Stimulated activated CD8-positive, alpha-beta memory T cell treated with anti-CD3 and anti-CD28 coated beads, Interleukin-7, amount 100 ng/mL, for 1 hour (primary cell): ENCODE data around the gene DNMT3A.

Experiments used
- DNase-seq, 2 donors: peaks; one replicate each; pipeline ENCODE4 v3.0.0-alpha.2; 2020; ENCODE audit warnings: low read depth in 2 of 2

DNMT3A gene

DNA sequence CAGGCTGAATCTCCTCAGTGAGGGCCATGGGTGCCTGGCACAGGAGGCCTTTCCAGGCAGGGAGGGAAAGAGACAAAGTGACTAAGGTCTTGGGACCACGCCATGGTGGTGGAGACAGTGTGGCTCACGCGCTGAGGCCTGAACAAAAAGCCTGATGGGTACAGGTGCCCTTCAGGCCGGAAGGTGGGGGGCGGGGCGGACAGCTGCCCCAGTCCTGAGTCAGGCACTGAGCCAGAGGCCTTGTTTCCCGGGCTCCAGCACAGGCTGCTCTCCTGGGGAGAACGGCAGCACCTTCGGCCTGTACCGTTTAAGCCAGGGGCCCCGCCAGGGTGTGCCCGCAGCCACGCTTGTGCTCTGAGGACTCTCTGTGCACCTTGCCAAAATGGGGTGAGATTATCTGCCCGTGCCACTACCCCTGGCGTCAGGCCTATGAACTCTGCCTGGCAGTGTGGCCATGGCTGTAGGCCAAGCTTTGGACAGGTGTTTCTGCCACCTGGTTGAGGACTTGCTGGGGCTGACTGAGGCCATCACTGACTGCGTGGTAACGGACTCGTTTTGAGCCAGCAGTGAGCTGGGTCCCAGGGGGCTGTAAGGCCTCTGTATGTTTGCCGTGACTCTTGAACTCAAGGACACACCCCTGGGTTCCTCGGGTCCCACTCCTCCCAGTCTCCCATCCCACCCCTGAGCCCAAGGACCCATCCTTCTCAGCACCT is 31.7 kb upstream of the DNMT3A start:
- no peak for DNase-seq

DNA sequence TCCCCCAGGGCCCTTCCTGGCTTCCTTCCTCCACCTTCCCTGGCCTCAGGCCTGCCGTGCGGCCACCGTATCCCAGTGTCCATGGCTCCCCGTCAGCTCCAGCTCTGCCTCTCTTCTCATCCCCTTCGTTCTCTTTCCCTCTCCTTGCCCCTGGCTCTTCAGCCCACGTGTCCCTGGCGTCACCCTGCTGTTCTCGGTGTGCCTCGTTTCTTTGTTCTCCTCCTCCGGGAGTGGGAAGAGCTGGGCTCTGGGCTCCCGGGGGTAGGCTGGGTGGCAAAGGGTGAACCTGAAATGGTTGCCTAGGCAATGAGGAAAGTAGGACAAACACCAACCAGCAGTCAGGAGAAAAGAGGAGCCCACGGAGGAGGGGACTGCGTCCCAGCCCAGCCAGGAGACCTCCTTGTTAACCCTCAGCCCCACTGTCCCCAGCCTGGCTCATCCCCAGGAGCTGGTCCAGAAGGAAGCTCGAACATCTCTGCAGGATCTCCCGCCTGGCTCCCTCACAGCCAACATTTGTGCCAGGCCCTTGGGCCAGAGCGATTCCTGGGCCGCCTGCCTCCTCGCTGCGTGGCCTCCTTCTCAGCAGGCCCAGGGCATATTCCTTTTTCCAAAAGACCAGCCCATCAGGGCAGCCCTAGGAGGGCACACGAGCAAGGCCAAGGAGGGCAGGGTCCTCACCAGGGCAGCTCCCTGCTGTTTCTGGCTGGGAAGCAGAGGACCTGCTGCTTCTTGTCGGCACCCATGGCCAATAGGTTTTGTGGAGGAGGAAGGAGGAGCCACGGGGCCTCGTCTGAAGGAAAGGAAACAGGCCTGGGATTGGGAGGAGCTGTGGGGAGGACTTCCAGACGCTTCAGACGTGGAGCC is 30.9 kb upstream of the DNMT3A start:
- DNase-seq, result no peak

DNA sequence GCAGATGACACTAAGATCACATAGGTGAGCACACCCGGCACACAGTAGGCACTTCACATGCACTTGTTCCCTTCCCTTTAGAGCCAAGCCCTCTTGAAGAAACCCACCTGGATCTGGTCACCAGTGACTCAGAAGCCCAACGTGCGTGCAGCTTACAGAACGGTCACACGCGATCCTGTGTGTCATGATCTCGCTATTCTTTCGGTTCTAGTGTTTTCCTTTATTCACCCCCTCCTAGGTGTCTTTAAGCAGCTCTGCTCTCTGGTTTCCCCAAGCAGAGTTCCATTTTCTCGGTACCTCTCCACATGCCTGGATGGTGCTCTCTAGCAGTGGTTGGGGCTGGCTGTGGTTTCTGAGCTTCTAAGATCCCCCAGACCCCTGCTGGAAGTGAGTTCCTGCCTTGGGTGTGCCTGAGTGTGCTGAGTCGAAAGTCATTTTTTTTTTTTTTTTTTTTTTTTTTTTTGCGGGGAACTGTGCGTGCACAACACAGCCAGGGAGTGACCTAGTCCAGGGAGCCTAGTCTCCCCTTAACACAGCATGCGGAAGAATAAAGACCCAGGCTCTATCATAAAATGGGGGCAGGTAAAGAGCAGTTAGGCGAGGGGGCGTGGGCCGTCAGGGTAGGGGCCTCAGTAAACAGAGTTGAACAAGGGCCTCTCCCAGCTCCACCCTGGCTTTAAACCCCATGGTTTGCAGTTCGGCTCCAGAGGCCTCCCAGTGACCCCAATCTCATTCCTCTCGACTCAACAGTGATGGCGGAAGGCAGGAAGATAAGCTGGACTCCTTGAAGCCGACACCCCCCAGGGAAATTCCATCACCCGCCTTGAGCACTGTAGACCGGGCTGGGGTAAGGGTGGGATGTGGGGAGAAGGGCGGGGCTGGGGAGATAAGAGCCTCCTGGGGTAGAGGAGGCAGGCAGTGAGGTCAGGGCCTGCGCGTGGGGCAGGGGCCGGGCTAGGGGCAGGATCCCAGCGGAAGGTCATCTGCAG is 29.8 kb upstream of the DNMT3A start:
- DNase-seq, result no peak

DNA sequence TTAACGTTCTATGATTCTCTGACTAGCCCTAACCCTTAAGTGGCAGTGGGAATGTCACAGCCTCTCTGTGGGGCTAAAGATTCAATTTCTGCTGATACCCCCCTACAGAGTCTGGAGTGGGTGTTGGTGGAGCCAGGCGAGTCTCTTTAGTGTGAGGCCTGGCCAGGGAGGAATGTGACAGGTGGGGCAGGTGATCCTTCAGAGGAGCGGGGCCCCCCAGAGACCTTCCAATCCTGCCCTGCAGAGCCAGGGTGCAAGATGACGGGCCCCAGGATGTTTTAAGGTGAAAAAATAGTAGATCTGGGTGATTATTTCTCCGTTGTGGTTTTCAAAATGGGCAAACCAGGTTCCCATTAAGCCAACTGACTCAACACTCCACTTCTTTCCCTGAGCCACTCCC is 28.2 kb upstream of the DNMT3A start:
- DNase-seq, result no peak

DNA sequence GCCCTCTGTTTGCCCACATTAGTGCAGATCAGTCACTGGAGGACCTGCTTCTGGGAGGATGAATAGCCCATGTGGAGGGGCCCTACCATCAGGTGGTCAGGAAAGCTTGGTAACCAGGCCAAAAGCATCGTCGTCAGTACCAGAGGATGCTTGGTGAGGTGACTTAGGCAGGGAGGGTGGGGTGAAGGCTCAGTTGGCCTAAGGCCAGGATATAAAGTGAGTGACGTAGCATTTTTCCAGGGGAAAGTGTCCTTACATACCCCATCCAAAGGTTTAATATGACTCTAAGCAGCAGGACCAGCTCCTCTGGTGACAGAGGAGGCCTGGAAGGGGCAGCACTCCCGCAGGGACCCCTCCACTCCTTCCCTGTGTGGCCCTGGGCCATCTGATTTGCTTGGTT is 27.7 kb upstream of the DNMT3A start:
- DNase-seq, result no peak

DNA sequence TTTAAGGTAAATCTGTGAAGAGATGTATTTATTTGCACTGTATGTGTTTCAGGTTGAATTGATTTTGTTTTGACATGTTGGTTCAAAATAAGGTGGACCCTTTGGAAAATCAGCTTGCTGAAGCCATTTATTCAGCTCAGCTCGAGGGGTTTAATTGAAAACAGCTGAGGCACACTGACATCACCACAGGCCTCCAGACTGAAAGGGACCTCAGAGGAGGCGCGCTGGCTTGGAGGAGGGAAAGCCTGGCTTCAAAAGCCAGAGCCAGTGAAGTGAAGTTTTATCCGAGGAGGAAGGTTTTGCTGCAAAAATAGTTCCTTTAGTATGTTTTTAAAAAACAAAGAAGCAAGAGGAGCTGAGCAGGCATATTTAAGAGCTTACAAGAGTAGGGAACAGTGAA is 26.9 kb upstream of the DNMT3A start:
- no peak for DNase-seq

DNA sequence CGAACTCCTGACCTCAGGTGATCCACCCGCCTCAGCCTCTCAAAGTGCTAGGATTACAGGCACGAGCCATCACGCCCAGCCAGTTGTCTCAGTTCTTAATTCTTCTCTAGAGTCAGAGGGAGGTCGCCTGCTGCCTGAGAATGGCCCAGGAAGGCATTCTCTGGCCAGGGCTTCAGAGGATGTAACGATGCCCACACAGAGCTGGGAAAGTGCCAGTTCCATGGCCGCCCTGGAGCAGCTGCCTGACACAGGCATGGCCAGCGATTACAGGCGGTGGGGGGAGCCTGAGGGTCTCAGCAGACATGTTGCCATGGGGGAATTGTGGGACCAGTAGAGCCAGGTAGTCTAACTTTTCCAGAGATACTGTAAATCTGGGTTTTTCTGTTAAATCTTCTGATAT is 25.6 kb upstream of the DNMT3A start:
- DNase-seq, result no peak

DNA sequence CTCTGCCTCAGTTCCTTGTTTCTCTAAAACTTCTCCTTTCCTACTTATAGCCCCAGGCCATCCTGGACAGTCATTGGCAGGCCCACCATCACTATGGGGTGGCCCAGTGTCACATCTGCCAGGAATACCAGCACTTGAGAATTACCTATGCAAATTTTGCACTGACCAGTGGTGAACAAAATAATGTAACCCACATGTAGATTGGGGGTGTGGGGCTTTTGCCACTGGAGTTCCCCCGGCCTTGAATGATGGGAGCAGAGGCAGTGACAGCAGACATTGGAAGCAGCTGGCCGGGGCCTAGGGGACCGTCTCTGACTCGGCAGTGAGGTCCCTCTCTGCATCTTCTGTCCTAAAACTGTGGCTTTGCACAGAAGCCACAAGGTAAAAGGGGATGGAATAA is 24.9 kb upstream of the DNMT3A start:
- DNase-seq, result no peak

DNA sequence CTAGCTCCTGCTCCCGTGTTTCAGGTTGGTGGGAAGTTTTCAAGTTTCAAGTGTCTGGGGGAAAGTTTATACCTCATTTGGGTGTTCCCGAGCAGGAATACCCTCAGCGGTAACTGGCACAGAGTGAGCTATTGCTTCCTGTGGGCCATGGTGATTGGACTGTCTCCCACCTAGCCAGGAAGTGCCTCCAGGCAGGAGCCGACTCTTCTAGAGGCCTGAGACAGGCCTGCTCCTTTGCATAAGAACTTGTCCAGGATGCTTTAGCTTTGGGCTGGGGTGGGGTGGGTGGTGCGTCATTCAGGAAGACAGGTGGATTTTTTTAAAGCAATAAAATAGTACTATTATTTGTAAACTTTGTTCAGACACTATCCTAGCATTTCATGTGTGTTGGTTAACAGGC is 23.5 kb upstream of the DNMT3A start:
- no peak for DNase-seq

DNA sequence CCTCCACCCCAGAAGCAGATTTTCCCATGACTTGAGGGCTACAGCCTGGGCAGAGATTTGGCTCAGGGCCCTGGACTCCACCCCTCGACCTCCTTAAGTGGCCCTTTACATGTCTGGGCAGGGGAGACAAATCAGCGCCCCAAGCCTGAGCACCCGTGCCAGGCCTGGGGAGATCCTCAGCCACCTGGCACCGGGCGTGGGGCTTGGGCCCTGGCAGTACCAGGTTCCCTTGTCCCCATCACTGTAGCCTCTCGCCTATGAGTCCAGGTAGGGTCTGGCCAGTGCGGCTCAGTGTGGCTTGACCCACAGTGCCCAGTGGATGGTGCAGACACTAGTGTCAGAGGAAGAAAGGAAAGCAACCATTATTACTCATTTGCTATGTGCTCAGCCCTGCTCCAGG is 22.0 kb upstream of the DNMT3A start:
- no peak for DNase-seq

DNA sequence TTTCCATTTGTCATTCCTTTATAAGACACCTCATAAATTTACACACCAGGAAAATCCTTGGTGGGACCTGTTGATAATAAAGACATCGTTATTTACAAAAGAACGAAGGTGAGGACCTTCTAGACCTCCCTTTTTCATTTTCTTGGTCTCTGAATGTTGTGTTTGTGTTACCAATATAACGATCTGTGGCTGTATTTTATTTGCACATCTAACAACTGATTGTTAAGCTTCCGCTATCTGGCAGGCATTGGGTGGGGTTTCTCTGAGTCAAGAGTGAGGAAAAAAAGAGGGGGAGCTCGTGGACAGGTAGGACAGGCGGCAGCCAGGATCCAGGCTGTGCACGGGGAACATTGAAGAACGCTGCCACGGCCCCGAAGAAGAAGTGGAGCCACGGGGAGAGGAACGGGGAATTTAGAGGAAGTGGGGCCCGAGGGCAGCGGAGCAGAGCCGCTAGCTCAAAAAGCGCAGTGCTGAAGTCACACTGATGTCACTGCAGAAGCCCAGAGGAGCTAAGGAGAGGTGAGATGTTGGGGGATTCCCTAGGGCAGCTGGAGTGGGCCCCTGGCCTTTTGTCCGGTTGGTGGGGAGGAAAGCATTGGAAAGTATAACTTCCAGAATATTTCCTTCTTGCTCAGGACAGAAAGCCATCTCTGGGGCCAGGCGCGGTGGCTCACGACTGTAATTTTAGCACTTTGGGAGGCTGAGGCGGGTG is 20.9 kb upstream of the DNMT3A start:
- peak in 1 of 2 donors; percentile 35 for DNase-seq

DNA sequence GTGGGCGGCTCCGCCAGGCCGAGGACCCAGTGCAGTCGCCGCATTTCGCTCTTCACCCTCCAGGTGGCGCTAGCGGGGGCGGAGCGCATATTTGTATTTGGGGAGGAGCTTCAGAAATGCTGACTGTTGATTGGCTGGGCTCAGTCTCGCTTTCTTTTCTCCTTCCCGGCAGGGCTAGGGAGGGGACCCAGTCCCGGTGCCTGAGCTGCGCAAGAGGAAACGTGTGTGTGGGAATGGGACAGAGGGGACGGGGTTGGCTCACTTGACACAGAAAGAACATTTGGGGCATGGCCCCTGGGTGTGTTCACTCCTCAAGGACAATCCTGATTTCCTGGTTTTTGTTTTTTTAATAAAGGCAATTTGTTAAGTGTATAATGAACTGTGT is 20.3 kb upstream of the DNMT3A start:
- DNase-seq, result peak; percentile 91 to 93

DNA sequence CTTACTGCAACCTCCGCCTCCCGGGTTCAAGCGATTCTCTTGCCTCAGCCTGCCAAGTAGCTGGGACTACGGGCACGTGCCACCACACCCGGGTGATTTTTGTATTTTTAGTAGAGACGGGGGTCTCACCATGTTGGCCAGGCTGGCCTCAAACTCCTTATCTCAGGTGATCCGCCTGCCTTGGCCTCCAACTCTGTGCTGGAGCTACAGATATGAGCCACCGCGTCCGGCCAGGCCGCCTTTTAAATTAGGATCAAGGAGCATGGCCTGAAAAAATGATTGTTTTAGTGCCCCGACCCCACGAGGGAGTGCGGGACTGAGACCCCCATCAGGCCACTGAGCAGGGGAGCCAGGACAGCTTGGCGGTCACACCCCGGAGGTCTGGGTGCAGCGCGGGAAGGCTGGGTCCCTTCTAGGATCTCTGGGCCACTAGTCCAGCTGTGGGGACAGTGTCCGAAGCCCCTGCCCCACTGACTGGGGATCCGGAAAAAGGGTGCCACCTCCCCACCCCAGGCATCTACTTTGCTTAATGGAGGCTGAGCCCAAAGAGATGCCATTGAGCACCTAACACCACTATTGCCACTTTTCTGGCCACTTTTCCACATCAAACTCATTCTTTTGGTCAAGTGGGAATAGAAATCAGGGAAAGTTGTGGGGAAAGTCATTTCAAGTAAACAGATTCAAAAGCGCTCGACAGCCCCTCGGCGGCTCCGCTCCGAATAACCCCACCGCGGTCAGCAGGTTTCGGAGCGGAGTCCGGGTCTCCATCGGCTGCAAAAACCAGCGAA is 19.7 kb upstream of the DNMT3A start:
- DNase-seq, result no peak

DNA sequence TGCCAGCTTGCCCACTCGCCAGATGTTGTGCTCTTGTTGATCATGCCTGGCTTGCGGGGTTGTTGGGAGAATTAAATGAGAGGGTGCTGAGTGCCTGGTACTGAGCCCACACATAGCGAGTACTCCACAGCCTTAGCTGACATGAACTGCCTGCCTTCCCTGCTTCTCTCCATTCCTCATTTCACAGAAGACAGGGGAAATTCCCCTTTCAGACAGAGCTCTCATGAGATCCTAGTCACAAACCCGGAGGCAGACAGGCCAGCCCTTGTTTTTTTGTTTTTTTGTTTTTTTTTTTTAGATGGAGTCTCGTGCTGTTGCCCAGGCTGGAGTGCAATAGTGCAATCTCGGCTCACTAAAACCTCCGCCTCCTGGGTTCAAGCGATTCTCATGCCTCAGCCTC is 17.1 kb upstream of the DNMT3A start:
- no peak for DNase-seq

DNA sequence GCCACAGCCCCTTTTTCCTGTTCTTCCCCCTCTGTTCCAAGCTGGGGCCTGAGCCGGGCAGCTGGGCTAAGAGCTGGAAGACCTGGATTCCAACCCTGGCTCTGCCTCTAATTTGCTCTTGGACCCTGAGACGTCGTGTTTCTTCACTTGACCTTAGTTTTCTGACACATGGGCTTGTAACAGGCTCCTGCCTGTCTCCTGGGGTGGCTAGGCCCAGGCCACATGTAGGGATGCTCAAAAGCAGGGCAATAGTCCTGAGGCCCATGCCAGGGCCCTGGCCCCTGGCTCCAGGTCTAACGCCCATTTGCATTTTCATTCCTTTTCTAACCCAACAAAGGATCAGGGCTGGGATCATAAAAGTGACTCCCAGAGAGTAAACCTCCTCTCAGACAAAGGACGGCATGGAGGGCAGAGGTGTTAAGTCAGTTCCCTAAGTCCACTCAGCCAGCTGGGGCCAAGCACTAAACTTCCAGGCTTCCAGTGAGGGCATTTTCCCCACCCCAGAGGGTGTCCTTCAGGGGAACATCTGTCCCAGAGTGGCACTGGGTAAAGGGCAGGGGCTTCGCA is 16.6 kb upstream of the DNMT3A start:
- DNase-seq, result no peak

DNA sequence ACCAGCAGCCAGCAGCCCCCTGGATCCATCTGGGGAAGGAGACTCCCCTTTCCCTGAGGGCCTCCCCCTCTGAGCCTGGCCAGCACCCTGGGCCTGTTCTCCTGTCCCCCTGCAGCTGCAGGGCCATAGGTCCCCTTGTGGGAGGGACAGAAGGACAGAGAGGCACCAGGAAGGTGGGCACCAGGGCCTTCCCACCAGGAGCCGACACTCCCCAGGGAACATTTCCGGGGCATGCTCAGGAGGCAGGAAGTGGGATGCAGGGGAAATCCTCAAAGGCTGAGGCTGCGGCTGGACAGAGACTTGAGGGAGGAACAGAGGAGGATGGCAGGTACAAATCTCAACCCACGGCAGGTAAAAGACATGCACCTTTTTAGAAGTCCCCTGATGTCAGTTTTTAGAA is 14.4 kb upstream of the DNMT3A start:
- DNase-seq, result no peak

DNA sequence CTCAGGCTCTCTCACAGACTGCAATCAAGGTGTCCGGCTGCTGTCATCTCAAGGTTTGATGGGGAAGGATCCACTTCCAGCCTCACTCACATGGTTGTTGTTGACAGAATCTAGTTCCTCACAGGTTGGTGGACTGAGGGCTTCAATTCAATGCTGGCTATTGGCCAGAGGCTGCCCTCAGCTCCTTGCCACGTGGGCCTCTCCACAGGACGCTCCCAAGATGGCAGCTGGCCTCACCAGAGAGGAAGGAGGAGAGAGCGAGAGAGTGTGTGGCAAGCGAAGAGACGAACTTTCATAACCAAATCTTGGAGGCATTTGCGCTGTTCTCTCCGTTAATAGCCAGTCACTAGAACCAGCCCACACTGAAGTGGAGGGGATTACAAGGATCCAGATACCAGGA is 13.5 kb upstream of the DNMT3A start:
- no peak for DNase-seq

DNA sequence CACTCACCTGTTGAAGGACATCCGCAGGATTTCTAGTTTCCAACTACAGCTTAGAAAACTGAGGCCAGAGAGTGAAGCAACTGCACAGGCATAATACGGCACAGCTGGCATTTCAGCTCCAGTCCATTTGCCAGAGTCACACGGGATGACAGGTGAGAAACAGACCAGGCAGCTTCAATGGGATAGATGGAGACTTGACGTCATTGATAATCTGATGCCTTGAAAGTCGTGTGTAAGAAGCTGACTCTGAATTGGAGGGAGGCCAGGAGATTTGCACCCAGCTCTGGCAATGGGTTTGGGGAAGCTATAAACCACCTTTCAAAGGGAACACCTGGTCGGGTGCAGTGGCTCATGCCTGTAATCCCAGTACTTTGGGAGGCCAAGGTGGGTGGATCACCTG is 12.4 kb upstream of the DNMT3A start:
- no peak for DNase-seq

DNA sequence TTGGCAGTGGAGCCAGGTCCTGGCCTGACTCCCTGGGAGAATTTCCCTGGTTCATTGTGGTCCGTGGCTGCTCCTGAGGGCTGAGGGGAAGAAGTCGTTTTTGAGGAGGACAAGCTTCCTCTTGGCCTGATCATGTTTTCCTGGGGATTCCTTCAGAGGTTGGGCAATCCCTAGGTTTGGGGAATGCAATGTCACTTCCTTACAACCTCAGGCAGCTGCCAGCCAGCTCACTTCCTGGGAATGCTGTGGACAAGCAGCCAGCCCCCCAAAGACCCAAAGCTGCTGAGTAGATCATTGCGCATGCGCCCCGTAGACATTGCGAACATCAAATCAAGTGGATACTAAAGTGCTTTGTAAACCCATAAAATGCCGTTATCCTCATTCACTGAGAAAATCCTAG is 7.7 kb upstream of the DNMT3A start:
- no peak for DNase-seq

DNA sequence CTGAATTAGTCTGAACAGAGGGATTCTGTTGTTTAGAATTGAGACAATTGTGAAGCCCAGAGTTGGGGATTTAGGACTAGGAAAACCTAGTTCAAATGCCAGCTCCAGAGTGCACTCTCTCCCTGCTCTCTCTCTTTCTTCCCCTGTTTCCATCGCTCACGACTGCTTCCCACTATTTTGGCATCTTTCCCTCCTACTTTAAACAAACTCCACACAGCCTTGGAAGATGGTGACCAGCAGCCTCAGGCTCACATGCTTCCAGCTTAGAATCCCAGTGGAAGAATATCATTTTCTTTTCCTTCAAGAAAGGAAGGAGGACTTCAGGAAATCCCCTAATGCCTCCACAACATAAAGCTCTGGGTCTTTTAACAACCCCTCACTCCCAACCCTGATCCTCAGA is 6.1 kb upstream of the DNMT3A start:
- DNase-seq, result no peak
